Stimulated activated naive CD4-positive, alpha-beta T cell (primary cell): Measurements from ENCODE around the gene CDH4.

ENCODE experiments used
- DNase-seq, 6 experiments: peaks; one replicate each; lab custom pipeline; 2025; lab: John Stamatoyannopoulos, UW

The CDH4 gene

DNA sequence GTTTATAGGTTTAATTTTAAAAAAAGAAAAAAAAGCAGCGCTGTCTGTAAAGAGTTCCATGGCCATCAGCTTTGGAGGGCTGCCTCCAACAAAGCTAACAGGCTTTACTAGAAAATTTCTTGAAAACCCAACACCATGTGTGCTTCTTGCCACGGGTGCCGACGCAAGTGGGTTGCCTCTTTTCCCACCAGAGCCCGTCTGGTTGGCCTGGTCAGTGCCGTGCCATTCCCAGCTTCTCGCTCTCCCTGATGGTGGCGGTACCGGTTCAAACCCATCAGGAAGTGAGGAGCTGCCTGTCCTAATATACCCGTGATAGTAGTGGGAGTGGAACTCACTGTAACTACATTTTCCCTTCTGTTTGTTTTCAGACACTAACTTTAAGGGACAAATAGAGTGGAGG is 73.7 kb downstream of the CDH4 start:
- no peak for DNase-seq

DNA sequence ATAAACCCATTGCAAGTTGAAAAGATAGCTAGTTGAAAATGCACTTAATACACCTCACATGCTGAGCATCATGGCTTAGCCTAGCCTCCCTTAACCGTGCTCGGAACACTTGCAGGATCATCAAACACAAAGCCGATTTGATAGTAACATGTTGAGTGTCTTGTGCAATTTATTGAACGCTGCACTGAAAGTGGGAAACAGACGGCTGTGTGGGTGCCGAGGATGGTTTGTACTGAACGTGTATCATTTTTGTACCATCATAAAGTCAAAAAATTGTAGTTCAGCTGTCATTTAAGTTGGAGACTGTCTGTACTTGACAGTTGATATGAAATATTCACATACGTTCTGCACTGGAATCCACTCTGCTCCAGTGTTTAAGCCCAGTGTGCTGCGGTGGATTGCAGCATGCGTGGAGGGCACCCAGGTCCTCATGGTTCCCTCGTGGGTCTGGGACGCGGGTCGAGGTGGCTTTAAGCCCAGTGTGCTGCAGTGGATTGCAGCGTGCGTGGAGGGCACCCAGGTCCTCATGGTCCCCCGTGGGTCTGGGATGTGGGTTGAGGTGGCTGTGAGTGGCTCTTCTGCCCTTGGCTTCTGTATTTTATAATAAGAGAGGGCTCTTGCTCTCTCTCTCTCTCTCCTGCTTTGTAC is 77.0 kb downstream of the CDH4 start:
- DNase-seq: no peak

DNA sequence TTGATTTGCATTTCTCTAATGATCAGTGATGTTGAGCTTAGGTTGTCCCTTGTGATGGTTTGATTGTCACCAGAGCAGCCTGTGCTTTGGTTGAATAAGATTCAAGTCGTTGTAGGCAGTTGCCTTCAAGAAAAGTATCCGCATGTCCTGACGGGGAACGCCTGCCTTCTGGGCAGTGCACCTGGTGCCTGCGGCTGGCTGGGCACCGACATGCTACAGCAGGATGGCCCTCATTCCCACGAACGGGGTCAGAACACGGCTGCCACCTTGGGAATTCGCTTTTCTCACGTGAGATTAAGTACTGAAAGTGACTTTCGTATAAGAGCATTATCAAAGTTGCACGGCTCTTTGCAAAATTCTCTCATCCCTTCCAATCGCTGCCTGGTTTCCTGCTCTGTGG is 78.4 kb downstream of the CDH4 start:
- no peak for DNase-seq

DNA sequence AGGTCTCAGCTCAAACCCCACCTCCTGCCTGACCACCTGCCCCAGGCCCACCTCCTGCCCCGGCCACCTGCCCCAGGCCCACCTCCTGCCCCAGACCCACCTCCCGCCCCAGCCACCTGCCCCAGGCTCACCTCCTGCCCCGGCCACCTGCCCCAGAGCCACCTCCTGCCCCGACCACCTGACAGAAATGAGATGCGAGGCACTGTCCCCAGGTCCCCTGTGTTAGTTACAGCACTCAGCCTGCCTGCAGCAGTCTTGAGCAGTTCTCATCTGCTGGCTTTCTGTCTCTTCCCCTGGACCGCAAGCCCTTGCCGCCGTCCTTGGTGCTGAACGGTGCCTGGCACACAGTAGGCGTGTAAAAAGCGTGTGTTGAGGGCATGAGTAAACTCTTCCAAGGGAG is 79.5 kb downstream of the CDH4 start:
- DNase-seq: no peak

DNA sequence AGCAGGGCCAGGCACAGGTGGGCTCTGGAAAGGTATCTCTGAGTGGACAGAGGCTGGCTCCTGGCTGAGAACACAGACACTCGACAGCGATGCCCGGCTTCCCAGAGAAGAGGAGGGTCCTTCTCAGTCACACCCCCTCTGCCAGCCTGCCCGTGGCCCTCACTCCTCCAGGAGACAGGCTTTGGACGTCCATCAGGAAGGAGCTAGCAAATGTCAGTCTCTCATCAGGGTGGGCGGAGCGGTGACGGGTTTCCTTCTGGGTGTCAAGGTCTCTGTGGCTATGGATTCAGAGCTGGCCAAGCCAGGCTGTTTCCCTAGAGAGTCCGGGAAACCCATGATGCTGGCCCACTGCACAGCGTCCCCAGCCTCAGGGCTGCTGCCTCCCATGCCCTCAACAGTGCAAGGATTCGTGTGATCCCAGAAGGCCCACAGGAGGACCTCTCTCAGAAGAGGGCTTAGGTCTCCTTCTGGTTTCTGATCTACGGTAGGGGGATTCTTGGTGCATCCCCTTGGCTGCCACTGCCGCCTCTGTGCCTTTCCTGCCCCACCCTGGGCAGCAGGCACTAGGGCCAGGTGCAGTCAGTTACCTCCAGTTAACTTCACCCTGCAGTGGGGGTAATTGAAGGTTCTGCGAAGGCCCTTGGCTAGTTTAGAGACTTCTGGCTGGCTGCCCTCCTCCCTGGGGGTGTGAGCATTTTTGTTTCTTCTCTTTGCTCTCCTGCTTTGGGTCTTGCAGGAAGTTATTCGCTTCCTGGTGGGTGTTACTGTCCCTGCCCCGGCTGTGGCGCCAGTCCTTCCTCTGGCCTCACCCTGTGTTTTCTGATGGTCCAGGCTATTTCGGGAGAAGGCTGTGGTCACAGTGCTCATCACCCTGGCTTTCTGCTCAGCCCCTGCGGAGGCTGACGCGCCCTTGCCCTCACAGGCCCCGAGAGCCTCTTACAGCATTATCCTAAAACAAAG is 80.2 kb downstream of the CDH4 start:
- DNase-seq: no peak

DNA sequence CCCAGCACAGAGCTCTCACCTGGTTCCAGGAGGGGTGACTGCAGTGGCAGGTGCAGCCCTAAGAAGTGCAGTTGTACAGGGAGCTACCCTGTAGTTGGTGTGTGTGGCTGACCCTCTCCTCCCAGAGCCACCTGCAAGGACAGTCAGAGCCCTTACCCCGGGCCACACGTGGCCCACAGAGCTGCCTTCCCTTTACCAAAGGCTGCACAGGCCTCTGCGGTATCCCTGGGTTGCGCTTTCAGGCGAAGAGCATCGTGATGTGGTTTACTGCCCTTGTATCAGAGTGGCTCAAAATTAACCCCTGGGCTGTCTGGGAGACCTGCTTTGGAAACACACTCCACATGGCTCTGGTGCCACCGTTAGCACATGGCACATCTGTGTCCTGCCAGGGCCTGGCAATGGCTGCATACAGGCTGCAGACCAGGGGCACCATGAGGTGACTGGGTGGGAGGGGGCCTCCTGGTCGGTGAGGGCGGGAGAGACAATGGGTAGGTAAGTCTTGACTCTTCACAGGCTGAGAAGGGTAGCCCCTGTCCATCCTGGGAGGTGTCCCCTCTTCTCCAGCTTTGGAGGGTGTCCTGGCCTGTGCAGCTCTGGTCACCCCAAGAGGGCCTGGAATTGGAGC is 81.5 kb downstream of the CDH4 start:
- no peak for DNase-seq

DNA sequence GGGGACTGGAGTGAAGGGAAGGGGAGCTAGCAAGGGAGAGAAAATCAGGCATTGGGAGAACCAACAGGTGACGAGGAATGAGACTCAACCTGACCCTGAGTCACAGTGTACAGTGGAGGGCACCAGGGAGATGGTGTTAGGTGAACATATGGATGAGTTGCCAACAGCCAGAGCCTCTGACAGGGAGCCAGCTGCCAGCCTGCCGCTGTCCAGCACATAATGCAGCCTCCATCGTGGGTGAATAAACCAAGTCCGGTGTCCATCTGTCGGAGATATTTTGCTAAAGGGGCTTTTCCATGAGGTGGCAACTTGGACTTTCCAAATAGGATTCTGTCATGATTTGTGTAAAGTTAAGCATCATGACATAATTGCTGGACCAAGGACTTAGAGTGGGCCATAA is 88.1 kb downstream of the CDH4 start:
- no peak for DNase-seq

DNA sequence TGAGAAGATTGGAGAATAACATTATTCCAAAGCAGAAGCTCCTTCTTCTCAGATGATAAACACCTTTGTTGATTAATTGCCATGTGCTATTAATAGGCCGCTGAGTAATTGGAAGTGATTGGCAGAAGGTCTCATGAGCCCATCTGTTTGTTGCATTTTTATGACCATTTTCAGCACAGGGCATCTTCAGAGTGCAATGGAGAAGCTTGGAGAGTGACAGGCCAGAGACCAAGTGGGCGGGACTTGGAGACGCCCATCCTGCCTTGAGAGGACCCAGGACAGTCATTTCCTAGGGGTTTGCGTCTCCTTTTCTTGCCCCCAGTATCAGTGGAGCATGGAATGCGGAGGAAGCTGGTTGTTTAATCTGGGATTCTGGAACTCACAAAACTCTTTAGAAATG is 89.5 kb downstream of the CDH4 start:
- no peak for DNase-seq

DNA sequence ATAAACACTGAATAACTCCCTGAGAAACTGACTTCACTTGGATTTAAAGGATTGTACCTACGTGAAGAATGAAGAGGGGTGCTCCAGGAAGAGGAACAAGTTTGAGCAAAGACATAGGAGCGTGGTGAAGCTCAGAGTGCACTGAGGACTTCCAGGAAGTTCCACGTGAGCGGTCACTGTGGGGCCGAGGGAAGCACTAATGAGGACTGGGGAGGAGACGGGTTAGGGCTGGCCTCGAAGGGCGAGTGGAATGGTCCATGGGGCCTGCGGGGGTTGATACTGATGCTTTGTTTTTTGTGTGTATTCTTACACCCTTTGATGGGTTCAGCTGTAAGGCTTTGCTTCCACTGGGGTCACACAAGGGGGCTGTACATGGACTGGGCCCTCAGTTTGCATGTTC is 91.9 kb downstream of the CDH4 start:
- no peak for DNase-seq

DNA sequence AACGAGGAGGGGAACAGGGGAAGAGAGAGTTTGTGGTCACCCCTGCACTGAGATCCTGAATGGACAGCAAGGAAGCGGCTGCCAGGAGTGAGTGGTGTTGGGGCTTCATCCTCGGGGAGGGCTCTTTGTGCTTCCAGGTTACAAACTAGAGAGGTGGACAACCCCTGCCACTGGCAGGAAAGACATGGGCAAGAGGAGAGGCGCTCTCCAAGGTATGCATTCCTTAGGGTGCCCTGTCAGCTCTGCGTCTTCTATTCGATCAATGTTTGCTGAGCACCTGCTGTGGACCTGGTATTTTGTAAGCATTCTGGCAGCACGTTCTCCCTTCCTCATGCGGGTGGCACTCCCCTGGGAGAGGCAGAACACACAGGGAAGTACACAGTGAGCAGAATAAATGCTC is 93.6 kb downstream of the CDH4 start:
- no peak for DNase-seq

DNA sequence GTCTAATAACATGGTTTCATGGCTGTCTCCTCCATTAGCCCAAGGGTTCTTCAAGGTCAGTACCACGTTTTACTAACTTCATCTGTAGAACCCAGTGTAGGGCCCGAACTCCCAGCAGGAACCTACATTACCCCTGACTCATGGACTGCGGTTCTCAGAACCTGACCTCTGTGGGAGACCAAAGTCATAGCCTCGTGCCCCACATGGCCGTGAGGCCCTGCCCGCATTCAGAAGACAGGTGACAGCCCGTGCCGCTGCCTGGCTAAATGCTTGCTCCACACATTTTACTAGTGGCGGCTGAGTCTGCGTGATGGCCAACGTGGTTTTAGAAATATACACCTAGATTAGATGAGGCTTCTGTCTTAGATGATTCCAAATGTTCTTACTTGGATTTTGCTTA is 94.9 kb downstream of the CDH4 start:
- DNase-seq: no peak

DNA sequence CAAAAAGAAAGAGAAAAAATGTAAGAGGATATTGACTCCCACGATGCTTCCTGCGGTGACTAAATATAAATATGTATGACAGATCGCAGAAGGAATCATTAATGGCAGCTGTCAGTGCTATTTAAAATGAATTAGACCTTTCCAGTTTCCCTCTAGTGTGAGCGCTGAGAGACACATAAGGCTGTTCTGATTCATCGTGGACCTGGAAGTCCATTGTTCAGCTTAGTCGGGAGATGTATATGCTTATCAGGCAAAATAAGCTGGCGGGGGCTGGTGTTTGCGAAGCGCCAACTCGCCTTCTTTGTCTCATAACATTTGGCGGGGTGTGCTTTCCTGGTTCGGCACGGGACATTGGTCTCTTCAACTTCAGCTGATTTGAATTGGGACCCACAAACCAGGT is 95.4 kb downstream of the CDH4 start:
- no peak for DNase-seq

DNA sequence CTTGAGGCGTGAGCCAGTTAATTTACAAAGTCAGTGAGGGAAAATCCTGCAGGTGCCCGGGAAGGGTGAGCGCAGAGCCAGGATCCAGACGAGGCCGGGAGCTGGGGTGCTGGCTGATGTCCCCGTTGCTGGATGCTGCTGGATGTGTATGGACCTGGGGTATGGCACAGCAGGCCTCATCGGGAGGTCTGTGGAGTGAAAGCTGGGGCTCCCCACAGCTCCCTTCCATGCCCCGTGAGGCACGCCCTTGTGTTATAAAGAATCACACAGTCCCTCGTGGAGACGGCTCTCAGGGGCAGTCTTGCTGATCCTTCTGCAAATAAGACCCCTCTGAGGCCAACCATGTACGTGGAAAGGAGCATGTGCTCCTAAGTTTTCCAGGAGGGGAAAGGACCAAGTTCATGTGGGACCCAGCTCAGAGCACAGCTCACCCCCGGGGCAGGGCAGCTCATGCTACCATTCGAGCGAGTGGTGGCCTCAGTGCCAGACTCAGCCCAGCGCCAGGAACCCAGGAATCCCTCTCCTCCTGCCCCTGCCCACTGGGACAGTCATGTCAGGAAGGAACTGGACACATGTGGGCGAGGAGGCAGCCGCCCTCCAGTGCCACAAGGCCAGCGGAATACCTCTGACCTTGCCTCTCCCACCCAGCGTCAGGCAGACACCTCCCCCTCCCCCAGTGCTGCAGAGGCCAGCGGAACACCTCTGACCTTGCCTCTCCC is 97.5 kb downstream of the CDH4 start:
- DNase-seq: no peak

DNA sequence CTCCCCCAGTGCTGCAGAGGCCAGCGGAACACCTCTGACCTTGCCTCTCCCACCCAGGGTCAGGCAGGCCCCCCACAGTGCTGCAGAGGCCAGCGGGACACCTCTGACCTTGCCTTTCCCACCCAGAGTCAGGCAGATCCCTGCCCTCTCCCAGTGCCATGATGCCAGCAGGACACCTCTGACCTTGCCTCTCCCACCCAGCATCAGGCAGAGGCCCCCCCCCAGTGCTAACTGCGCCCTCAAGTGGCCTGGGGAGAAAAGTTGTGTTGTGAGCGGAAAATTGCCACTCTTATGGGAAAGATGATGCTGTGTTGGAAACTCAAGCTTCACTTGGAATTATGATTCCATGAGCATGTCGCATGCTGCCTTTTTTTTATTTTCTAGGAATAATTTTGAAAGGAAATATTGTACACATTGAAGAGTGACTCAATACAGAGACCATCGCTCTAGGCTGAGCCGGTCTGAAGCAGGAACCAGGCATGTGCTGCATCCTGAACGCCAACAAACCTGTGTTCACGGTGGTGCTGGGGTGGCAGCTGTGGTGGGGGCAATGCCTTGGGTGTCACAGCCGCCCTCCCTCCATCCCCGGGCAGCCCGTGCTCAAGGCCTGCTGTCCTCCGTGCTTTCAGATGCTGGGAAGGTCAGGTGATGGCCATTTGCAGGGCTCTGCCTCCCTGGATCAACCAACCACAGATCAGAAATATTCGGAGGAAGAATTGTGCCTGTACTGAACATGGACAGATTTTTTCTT is 98.6 kb downstream of the CDH4 start:
- no peak for DNase-seq

DNA sequence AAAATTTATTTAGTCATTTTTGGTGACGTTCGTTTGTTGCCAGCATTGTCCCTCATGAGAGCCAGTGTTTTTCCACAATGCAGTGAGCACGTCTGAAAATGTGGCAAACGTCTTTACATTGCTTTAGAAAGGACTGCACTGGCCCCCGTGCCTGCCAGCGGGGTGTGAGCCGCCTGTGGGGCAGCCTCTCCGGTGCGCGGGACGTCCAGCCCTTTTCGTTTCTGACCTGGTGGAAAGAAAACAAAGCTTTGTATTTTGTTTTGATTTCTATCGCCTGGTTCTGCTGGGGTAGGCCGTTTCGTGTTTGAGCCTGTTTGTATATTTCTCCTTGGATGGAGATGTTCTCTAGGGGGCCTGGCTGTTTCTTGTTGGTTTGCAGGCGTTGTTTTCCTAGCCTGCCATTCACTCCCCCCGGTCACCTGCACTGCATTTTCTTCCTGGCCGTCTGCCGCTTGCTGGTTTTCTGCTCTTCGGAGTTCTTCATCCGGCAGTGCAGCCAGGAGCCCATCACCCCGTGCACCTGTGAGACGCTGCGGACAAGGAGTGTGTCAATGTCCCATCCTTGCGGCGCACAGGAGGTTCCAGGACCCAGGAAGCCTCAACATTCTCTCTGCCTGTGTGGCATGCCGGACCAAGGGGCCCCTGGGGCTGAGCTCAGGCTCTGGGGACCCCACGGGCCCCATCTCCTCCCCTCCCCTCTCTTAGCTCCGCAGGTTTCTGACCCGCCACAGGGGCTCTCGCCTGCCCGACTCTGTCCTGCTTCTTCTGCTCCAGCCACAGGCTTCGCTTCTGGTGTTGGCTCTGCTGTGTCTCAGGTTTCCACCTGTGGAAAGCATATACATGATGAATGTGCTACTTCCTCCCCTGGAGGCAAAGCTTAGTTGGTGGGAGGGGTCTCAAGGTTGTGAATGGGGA is 100.5 kb downstream of the CDH4 start:
- DNase-seq: no peak

DNA sequence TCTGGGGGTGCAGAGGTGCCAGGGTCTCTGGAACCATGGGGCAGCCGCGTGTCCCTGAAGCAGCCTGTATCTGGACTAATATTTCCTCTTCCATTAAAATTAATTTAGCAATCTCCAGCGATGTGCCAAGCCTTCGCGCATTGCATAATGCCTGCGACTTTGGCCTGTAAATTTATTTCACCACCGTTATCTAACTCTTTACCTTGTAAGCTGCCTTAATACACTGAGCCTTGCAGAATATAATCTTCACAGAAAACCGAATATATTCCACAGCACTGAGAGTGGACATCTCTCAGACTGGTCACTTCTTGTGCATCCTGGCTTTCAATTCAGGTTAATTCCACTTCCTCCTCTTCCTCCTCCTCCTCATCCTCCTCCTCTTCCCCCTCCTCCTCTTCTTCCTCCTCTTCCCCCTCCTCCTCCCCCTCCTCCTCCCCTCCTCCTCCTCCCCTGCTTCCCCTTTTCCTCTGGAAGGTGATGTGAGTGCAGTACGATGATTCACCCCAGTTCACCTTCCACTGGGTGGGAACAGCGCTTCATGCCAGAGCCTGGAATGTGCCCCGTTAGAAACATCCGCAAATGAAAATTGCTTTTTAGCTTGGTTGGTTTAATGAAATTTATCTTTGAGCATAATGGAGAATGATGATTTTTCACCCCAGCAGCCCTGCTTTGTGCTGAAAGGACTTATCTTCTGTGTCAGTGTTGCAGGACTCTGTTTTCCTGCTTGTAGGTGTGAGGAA is 101.4 kb downstream of the CDH4 start:
- DNase-seq: no peak

DNA sequence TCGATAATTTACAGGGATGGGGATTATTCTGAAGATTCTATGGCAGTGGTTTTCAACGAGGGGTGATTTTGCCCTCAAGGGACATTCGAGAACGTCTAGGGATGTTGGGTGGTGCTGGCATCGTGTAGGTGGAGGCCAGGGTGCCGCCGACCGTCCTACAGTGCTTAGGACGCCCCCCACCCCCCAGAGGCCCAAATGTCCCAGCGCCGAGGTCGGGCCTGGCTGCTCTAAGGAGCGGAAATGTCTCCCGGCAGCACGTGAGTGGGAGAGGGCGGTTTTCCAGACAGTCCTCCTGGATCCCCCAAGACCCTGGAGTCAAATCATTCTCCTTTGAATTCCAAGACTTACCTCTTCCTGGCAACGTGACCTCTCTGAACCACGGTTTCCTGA is 101.9 kb downstream of the CDH4 start:
- DNase-seq: no peak

DNA sequence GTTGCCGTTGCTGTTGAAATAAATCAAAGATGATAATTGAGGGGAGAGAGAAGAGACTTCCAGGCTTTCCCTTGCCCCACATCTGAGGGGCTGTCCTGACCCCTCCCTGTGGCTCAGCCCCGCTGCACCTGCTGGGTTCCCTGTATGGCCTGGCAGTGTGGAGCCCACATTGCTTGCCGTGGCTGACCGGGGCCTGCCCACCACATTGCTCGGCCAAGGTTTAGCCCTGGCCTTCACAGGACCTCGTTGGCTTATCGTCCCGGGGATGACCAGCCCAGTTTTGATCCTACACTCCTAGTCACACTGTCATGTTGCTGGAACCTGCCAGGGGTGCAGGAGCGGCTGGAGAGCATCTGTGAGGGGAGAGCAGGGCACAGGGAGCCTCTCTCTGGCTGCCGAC is 102.4 kb downstream of the CDH4 start:
- DNase-seq: no peak

DNA sequence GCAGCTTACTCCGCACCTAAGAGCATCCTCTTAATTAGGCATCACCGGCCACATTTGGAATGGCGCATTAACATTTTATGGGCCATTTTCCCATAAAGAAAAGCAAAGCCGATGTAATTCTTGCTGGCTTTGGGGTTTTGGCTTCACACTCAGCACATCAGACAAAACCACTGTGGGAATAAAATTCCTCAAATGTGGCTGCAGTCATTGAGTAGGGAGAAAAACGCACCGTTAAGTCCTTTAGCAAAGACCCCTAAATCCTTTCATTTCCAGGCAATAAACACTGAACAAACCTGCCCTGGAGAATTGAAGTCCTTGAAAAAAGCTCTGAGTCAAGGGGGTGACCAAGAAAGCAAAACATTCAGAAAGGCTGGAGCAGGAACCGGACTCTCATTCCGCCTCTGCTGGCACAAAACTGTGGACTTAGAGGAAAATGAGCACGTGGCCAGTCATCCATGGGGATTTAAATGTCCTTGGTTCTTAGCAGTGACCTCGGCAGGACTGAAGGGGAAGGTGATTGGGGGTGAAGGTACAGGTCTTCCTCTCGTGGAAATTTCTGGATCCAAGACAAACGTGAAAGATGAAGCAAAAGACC is 102.9 kb downstream of the CDH4 start:
- no peak for DNase-seq

DNA sequence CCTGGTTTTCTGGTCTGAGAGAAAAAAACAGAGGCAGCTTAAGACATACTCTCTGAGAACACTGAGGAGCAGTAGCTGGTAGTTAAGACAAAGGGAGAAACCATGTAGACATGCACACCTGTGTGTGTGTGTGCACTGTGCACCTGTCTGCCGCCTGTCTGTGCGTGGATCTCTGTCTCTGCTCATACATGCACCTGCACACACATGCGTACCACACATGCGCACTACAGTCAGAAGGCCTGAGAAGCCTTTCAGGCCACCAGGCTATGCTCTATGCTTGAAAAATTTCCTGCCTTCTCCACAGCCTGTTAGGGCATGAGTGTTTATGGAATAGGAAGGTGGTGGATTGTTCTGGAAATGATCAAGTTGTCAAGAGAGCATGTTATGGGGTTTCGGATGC is 103.5 kb downstream of the CDH4 start:
- DNase-seq: no peak
